Hematopoietic multipotent progenitor cell (in vitro differentiated cells): ENCODE measurements around the gene ZNF701. TPM values are rescaled to one million over a fixed set of nuclear protein-coding genes. Genes with fewer than 3 reads are reported as not detected.
"Not testable (repeated sequence)": the region's sequence is repeated elsewhere in the genome, so short reads cannot be mapped to it uniquely, and the experiment has no call there.

Source experiments
- DNase-seq, 3 donors: peaks; one replicate each; pipeline ENCODE4 v3.0.0-alpha.2; 2011 to 2015; ENCODE audit warnings: low read depth in 2 of 3, low spot score in 2 of 3
- total RNA-seq: library from RNA; depleted of rRNA; stranded (reverse); fragments of >200 nt; gene quantifications from one replicate; pipeline ENCODE4 v1.2.3, GENCODE V29; 2012

ZNF701 gene
- total RNA-seq, 1 donor, result 13.2 TPM

GRCh38 chr19:52561611-52562010 lies 8.5 kb upstream of the ZNF701 start:
- DNase-seq, result not testable (repeated sequence)

- no peak for DNase-seq
Measured at GRCh38 chr19:52566121-52566520, 4.0 kb upstream of the ZNF701 start.

GRCh38 chr19:52566588-52566987 lies 3.5 kb upstream of the ZNF701 start:
- no peak for DNase-seq

GRCh38 chr19:52567921-52568320 lies 2.2 kb upstream of the ZNF701 start:
- DNase-seq, result no peak

GRCh38 chr19:52569638-52569999 lies 468 bp upstream of the ZNF701 start:
- not testable (repeated sequence) for DNase-seq

GRCh38 chr19:52584736-52585440 lies 14.8 kb downstream of the ZNF701 start:
- no peak for DNase-seq

- DNase-seq, result no peak
Measured at GRCh38 chr19:52585604-52586003, 15.5 kb downstream of the ZNF701 start.

- peak in 2 of 3 donors; percentile 3 to 38 for DNase-seq
Measured at GRCh38 chr19:52590728-52591127, 20.6 kb downstream of the ZNF701 start.

GRCh38 chr19:52592301-52592700 lies 22.2 kb downstream of the ZNF701 start:
- peak in 1 of 3 donors; percentile 29 for DNase-seq

- DNase-seq, result not testable (repeated sequence)
Measured at GRCh38 chr19:52593441-52593840, 23.4 kb downstream of the ZNF701 start.

- no peak for DNase-seq
Measured at GRCh38 chr19:52599241-52599640, 29.2 kb downstream of the ZNF701 start.

GRCh38 chr19:52600639-52601024 lies 30.5 kb downstream of the ZNF701 start:
- no peak for DNase-seq

GRCh38 chr19:52601025-52601973 lies 31.2 kb downstream of the ZNF701 start:
- DNase-seq, result peak; percentile 75 to 91 (median 89)

GRCh38 chr19:52601974-52602366 lies 31.9 kb downstream of the ZNF701 start:
- peak in 2 of 3 donors; percentile 3 to 7 for DNase-seq

- DNase-seq, result no peak
Measured at GRCh38 chr19:52602941-52603340, 32.9 kb downstream of the ZNF701 start.

GRCh38 chr19:52603558-52604207 lies 33.6 kb downstream of the ZNF701 start:
- no peak for DNase-seq

- no peak for DNase-seq
Measured at GRCh38 chr19:52613299-52613906, 43.3 kb downstream of the ZNF701 start.

GRCh38 chr19:52621376-52621775 lies 51.3 kb downstream of the ZNF701 start:
- no peak for DNase-seq

GRCh38 chr19:52622261-52622660 lies 52.2 kb downstream of the ZNF701 start:
- DNase-seq, result peak in 1 of 3 donors; percentile 13

GRCh38 chr19:52626915-52627314 lies 56.8 kb downstream of the ZNF701 start:
- no peak for DNase-seq

- not testable (repeated sequence) for DNase-seq
Measured at GRCh38 chr19:52627441-52627840, 57.4 kb downstream of the ZNF701 start.
